SW 1271 (cell line): ENCODE data around the gene MAP2K6.

ENCODE experiments used
- DNase-seq, 2 experiments: peaks; one replicate each; lab custom pipeline; 2025; lab: John Stamatoyannopoulos, UW

Gene MAP2K6

DNA sequence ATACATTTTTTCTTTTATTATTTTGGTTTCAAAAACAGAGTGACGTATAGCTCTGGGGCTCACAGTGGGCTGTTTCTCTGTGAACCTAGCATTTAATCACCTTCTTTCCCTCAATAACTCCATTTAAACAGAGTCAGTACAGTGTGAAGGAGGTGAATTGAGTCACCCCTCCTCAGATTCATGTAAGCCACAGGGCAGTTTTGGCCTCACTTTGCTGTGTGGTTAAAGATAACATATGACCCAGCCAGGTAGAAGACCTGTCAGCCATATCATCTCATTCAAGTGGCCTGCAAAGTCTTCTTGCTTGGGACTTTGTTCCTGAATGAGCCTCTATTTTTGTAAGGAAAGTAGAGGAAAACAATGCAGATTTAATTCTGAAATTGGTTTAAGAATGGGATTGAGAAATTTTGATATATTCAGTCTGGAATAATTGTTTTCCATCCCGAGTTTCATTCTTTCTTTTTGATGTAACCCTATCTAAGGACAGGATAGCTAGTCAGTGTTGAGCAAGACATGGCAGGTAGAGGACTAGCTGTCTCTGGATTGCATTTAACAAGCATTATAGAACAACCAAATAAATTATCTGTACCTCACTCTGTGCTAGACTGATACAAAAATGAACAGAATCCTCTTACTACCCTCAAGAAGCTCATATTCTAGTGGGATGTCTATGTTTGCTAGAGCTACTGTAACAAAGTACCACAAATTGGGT is 13.1 kb downstream of the MAP2K6 start:
- DNase-seq, result no peak

DNA sequence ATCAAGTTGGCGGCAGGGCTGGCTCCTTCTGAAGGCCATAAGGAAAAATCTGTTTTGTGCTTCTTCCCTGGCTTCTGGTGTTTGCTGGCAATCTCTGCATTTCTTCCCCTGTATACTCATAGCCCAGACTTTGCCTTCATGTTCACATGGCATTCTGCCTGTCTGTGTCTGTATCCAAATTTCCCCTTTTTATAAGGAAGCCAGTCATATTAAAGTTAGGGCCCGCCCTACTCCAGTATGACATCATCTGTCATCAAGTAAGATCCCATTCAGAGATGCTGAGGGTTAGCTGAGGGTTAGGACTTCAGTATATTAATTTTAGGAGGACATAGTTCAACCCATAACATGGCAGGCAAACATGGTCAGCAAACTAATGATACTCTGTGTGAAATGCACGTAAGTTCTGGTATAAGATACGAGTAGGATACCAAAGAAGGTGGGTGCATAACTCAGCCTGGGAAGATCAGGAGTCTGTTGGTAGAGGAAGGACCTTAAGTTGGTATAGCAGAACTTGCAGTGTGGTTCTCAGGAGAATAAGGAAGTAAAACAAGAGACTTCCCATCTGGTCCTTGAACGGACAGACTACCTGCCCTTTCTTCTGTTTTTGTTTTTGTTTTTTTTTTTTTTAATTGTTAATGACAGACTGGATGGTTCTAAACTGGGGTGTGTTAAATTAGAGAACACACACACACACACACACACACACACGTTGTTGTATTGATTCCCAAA is 13.9 kb downstream of the MAP2K6 start:
- DNase-seq, result no peak

DNA sequence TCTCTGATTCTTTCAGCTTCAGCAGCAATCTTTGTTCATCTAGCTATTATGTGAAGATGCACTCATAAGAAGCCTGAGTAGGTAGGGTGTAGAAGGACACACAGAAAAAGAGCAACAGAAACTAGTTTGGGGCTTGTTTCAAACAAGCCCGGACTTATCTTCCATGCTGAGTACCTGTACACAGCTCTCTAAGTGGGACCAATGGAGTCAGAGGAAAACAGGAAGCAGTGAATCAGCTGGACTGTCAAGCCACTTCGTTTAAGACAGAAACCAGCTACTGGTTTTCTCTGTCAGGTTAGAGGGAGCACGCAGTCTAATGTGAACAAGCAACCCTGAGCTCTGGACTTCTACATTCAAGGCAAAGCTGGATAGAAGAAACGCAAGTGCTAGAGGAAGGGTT is 16.0 kb downstream of the MAP2K6 start:
- no peak for DNase-seq

- no peak for DNase-seq
Measured at GRCh38 chr17:69431835-69432234, 17.3 kb downstream of the MAP2K6 start.

GRCh38 chr17:69433093-69433492 is 18.6 kb downstream of the MAP2K6 start:
- DNase-seq, result no peak

- DNase-seq, result no peak
Measured at GRCh38 chr17:69434164-69434579, 19.7 kb downstream of the MAP2K6 start.

DNA sequence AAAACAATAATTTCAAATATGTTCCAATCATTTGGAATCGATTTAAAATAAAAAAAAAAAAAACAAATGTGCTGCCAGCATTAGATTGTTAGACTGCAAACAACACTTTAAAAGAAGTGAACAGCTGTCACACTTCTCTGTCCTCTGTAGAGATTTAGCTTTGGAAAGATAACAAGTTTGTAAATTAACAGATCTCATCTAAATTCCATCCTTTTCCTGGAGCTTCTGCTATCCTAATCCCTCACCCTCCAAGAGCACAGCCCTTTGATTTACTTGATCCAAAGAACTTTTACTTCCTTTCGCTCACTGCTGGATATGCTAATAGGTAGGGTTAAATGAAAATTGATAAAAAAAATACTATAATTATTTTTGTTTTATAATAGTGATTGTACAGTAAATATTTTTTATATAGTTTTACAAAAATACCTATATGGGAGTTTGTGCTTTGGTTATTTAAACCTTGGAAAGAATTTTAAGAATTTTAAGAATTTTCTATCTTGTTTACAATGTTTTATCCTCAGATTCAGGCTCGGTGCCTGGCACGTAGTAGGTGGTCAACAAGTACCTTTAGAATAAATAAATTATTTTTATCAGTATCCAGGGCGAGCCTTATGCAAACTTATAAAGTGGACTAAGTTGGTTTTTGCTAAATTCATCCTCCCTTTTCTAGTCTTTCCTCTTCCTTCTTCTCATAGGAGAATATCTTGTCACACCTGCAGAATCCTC is 21.6 kb downstream of the MAP2K6 start:
- DNase-seq, result no peak

DNA sequence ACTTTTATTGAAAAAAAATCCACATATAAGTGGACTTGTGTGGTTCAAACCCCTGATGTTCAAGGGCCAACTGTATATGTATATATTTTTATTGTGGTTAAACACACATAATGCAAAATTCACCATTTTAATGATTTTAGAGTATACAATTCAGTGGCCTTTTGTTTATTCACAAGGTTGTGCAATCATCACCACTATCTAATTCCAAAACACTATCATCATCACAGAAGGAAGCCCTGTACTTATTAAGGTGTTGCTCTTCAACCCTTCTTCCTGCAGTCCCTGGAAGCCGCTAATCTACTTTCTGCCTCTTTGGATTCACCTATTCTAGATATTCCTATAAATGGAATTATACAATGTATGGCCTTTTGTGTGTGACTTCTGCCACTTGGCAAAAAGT is 23.0 kb downstream of the MAP2K6 start:
- no peak for DNase-seq

DNA sequence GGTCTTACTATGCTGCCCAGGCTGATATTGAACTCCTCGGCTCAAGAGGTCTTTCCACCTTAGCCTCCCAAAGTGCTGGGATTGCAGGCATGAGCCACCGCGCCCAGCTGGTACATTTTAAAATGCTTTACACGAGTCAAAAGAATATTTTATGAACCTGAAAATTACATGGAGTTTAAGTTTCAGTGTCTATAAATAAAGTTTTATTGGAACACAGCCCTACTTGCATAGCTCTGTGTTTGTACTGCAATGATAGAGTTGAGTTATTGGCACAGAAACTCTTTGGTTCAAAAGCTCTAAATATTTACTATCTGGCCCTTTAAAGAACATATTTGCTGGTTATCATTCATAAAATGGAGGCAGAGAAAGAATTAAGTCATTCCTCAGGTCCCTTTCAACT is 24.3 kb downstream of the MAP2K6 start:
- no peak for DNase-seq

- no peak for DNase-seq
Measured at GRCh38 chr17:69441179-69441578, 26.7 kb downstream of the MAP2K6 start.

- no peak for DNase-seq
Measured at GRCh38 chr17:69443138-69443537, 28.6 kb downstream of the MAP2K6 start.

DNA sequence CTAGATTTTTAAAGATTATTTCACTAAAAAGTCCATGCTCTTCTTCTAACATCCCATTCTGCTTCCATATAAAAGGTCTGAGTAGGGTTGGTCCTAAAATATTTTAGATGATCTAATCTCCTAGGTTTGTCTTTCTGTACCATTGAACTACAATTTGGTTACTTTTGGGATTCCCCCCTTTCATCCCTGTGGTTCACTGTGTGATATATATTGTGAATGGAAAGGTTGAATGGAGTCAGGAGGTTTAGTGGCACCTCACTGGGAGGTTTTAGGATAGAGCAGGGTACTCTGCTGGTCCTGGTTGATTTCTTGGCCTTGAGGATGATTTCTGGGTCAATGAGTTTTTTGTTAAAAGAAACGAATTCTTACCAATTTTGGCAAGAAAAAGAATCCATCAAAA is 29.5 kb downstream of the MAP2K6 start:
- no peak for DNase-seq

GRCh38 chr17:69445132-69445531 is 30.6 kb downstream of the MAP2K6 start:
- DNase-seq, result no peak

DNA sequence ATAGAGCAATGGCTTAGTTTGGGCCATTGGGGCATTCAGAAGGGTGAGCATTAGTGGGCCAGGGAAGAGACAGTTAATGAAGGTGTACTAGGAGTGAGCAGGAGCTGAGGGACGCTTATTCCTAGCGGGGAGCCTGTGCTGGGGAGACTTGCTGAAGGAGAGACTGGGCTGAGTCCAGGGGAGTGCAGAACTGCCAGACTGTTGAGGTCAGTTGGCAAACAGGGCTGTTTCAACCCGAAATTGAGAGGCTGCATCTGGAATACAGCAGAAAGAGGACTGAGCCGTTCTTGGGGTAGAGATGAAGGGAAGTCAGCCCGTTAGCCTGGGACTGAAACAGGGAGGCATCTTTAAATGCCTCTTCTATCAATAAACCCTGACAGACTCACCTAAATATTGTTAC is 33.2 kb downstream of the MAP2K6 start:
- no peak for DNase-seq

GRCh38 chr17:69448431-69449102 is 34.1 kb downstream of the MAP2K6 start:
- no peak for DNase-seq

DNA sequence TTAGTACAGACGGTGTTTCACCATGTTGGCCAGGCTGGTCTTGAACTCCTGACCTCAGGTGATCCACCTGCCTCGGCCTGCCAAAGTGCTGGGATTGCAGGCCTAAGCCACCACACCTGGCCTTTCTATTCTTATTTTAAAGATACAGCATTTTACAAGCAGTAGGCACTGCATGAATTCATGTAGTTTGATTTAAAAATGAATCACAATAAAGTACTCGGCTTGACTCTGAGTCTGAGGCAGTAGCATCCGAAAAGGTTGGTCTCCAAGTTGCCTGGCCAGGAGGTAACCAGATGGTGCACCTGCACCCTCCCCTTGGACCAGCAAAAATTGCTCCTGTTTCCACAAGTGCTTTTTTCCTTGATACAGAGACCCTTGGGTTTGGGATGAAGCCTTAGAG is 35.6 kb downstream of the MAP2K6 start:
- DNase-seq, result no peak

DNA sequence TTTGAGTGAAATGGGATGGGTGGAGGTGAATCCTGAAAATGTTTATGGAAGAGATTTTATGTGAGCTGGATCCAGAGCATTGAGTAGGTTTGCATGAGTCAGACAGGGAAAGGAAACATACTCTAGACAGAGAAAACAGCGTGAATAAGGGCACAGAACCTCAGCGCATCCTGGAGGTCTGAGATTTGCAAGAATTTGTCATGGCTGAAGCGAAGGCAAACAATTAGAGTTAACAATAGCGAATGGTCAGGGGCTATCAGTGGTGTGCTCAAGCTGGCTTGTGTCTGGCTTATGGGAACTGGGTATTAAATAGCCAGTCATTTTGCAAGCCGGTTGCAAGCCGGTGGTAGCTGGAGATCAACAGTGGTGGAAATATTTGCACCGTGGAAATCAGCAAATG is 36.4 kb downstream of the MAP2K6 start:
- no peak for DNase-seq

DNA sequence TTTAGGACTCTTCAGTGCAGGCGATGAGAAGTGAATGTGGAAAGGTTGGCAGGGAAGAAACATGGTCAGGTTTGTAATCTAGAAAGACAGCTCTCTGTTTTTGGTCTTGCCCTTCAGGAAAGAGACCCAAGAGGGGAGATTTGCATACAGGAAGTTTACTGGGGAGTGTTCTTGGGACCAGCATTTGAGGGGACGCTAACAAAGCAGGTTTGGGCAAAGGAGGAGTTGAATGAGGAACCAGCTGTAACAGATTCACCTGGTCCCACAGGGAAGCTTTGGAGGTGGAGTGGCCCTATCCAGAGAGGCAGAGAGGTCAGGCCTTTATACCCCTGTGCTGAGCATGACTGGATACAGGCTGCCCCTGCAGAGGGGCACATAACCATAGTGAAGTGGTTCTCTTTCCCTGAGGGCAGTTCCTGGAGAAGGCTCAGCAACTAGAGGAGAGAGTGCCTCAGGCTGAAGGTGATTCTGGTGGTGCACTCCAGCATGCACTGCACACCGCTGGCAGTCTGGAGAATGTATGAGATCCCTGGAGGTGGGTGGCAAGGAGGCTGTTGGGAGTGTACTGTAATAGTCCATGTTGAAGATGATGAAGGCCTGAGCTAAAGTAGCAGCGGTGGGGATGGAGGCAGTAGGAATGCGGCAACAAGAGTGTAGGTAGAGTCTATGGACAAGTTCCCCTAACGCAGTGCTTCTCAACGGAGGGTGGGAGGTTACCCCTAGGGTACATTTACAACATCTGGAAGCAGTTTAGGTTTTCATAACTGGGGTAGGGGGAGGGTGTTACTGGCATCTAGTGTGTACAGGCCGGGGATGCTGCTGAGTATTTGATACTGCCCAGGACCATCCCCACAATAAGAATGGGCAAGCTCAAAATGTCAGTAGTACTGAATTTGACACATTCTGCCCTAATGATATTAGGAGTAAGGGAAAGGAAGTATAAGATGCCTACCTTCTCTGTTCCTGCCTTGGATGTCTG is 37.2 kb downstream of the MAP2K6 start:
- no peak for DNase-seq

GRCh38 chr17:69452664-69453260 is 38.3 kb downstream of the MAP2K6 start:
- no peak for DNase-seq

GRCh38 chr17:69454051-69454450 is 39.6 kb downstream of the MAP2K6 start:
- no peak for DNase-seq

DNA sequence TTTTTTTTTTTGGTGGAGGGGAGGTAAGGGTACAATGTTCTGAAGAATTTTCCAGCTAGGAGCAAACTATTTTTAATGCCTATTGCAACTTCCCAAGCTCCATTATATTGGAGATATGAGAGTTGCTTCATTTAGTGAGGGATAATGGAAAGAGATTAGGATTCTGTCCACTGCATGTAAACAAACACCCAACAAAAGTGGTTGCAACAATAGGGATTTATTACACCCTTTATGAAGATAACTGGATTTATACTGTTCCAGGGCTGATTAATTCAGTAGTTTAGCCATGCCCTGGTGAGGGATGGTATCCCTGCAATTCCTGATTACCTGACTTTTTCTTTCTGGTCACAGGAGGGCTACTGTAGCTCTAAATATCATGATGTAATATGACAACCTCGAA is 40.5 kb downstream of the MAP2K6 start:
- DNase-seq, result no peak
